ENCODE results near the gene KIFC3. TPM values are rescaled to one million over a fixed set of nuclear protein-coding genes. Genes with fewer than 3 reads are reported as not detected.

The KIFC3 gene
- total RNA-seq, 1 donor from 2014 or later: 25.1 TPM

- TF ChIP-seq CTCF (conservative IDR thresholded peaks at IDR 0.05): no peak
- peaks cover 2% of the 10 kb centered on the region for H3K9me3 Mint-ChIP-seq
- peaks cover 2% of the 10 kb centered on the region for H3K36me3 Mint-ChIP-seq (ENCODE audit: low read depth)
- no peaks in the 10 kb centered on the region for H3K4me1 Mint-ChIP-seq
- no peak for DNase-seq (ENCODE audit: low read depth, low spot score)
- no peak overlapping the region for H3K27ac Mint-ChIP-seq (ENCODE audit: unreplicated experiment)
- no peak overlapping the region for H3K4me3 Mint-ChIP-seq
- H3K27me3 Mint-ChIP-seq (ENCODE audit: low read depth): no peaks in the 10 kb centered on the region
Observed at GRCh38 chr16:57728336-57729181, 73.7 kb downstream of the KIFC3 start.

- no peak for TF ChIP-seq CTCF (conservative IDR thresholded peaks at IDR 0.05)
- Mint-ChIP-seq H3K4me1 (no peaks in the 10 kb centered on the region), H3K4me3 (no peak overlapping the region), H3K27me3 (ENCODE audit: low read depth) (no peaks in the 10 kb centered on the region), H3K36me3 (ENCODE audit: low read depth) (peaks cover under 1% of the 10 kb centered on the region), H3K27ac (ENCODE audit: unreplicated experiment) (no peak overlapping the region), H3K9me3 (peaks cover under 1% of the 10 kb centered on the region)
- no peak for DNase-seq (ENCODE audit: low read depth, low spot score)
Observed at GRCh38 chr16:57727610-57728009, 74.7 kb downstream of the KIFC3 start.

- DNase-seq (ENCODE audit: low read depth, low spot score): no peak
- Mint-ChIP-seq H3K27me3 (ENCODE audit: low read depth) (no peaks in the 10 kb centered on the region), H3K27ac (ENCODE audit: unreplicated experiment) (no peak overlapping the region), H3K9me3 (no peaks in the 10 kb centered on the region), H3K36me3 (ENCODE audit: low read depth) (no peaks in the 10 kb centered on the region), H3K4me3 (no peak overlapping the region), H3K4me1 (no peaks in the 10 kb centered on the region)
- no peak for TF ChIP-seq CTCF (conservative IDR thresholded peaks at IDR 0.05)
Observed at GRCh38 chr16:57726433-57726947, 75.8 kb downstream of the KIFC3 start.

GRCh38 chr16:57725976-57726375, 76.3 kb downstream of the KIFC3 start:
- no peaks in the 10 kb centered on the region for H3K36me3 Mint-ChIP-seq (ENCODE audit: low read depth)
- DNase-seq (ENCODE audit: low read depth, low spot score): no peak
- no peak overlapping the region for H3K4me3 Mint-ChIP-seq
- TF ChIP-seq CTCF (conservative IDR thresholded peaks at IDR 0.05): no peak
- no peaks in the 10 kb centered on the region for H3K27me3 Mint-ChIP-seq (ENCODE audit: low read depth)
- H3K4me1 Mint-ChIP-seq: no peaks in the 10 kb centered on the region
- no peaks in the 10 kb centered on the region for H3K9me3 Mint-ChIP-seq
- H3K27ac Mint-ChIP-seq (ENCODE audit: unreplicated experiment): no peak overlapping the region

GRCh38 chr16:57725554-57725953, 76.7 kb downstream of the KIFC3 start:
- H3K4me3 Mint-ChIP-seq: no peak overlapping the region
- H3K27ac Mint-ChIP-seq (ENCODE audit: unreplicated experiment): no peak overlapping the region
- no peaks in the 10 kb centered on the region for H3K4me1 Mint-ChIP-seq
- TF ChIP-seq CTCF (conservative IDR thresholded peaks at IDR 0.05): no peak
- DNase-seq (ENCODE audit: low read depth, low spot score): no peak
- H3K9me3 Mint-ChIP-seq: no peaks in the 10 kb centered on the region
- no peaks in the 10 kb centered on the region for H3K27me3 Mint-ChIP-seq (ENCODE audit: low read depth)
- H3K36me3 Mint-ChIP-seq (ENCODE audit: low read depth): no peaks in the 10 kb centered on the region
